Activated T-cell treated with anti-CD3 and anti-CD28 coated beads, Interleukin-2, amount 50 U/mL, for 24 hours (primary cell): ENCODE data around the gene AKR1C1.
"Not testable (repeated sequence)": the region's sequence is repeated elsewhere in the genome, so short reads cannot be mapped to it uniquely, and the experiment has no call there.

Experiments
- DNase-seq: peaks from one replicate; pipeline ENCODE4 v3.0.0-alpha.2; 2020
- H3K27ac Mint-ChIP-seq: 2 replicates; pipeline ENCODE4 v1.8.0; 2020; ENCODE audit warnings: mild to moderate bottlenecking, mixed read lengths
- H3K27me3 Mint-ChIP-seq: 2 replicates; pipeline ENCODE4 v1.8.0; 2020; ENCODE audit warnings: mixed read lengths
- H3K36me3 Mint-ChIP-seq: 2 replicates; pipeline ENCODE4 v1.8.0; 2020; ENCODE audit warnings: low read depth, mixed read lengths
- H3K4me1 Mint-ChIP-seq: 2 replicates; pipeline ENCODE4 v1.8.0; 2020; ENCODE audit warnings: low read depth, mixed read lengths
- H3K4me3 Mint-ChIP-seq: 2 replicates; pipeline ENCODE4 v1.8.0; 2020; ENCODE audit warnings: mild to moderate bottlenecking, moderate library complexity, mixed read lengths
- H3K9me3 Mint-ChIP-seq: 2 replicates; pipeline ENCODE4 v1.8.0; 2020; ENCODE audit warnings: mixed read lengths

The AKR1C1 gene

GRCh38 chr10:4984971-4985594 is 21.9 kb downstream of the AKR1C1 start:
- no peaks in the 10 kb centered on the region for H3K27me3 Mint-ChIP-seq
- no peaks in the 10 kb centered on the region for H3K36me3 Mint-ChIP-seq
- no peak for DNase-seq
- no peak overlapping the region for H3K4me3 Mint-ChIP-seq
- no peak overlapping the region for H3K27ac Mint-ChIP-seq
- H3K9me3 Mint-ChIP-seq: no peaks in the 10 kb centered on the region
- H3K4me1 Mint-ChIP-seq: no peaks in the 10 kb centered on the region

- not testable (repeated sequence) for DNase-seq, H3K4me3 Mint-ChIP-seq, H3K9me3 Mint-ChIP-seq, H3K27me3 Mint-ChIP-seq, H3K4me1 Mint-ChIP-seq, H3K27ac Mint-ChIP-seq, H3K36me3 Mint-ChIP-seq
These were observed 24.9 kb downstream of the AKR1C1 start for GRCh38 chr10:4988000-4988641.

- Mint-ChIP-seq H3K4me3 (no peak overlapping the region), H3K36me3 (no peaks in the 10 kb centered on the region), H3K4me1 (no peaks in the 10 kb centered on the region), H3K27ac (no peak overlapping the region), H3K27me3 (no peaks in the 10 kb centered on the region), H3K9me3 (no peaks in the 10 kb centered on the region)
- DNase-seq: no peak
These were observed 27.0 kb downstream of the AKR1C1 start for GRCh38 chr10:4990217-4990616.

GRCh38 chr10:4991463-4991862 is 28.2 kb downstream of the AKR1C1 start:
- not testable (repeated sequence) for DNase-seq, H3K36me3 Mint-ChIP-seq, H3K4me3 Mint-ChIP-seq, H3K27me3 Mint-ChIP-seq, H3K9me3 Mint-ChIP-seq, H3K27ac Mint-ChIP-seq, H3K4me1 Mint-ChIP-seq

- not testable (repeated sequence) for H3K36me3 Mint-ChIP-seq, DNase-seq, H3K27me3 Mint-ChIP-seq, H3K4me3 Mint-ChIP-seq, H3K27ac Mint-ChIP-seq, H3K9me3 Mint-ChIP-seq, H3K4me1 Mint-ChIP-seq
These were observed 29.3 kb downstream of the AKR1C1 start for GRCh38 chr10:4992564-4992963.

- H3K27me3 Mint-ChIP-seq, H3K4me3 Mint-ChIP-seq, H3K4me1 Mint-ChIP-seq, H3K36me3 Mint-ChIP-seq, DNase-seq, H3K27ac Mint-ChIP-seq, H3K9me3 Mint-ChIP-seq: not testable (repeated sequence)
These were observed 31.0 kb downstream of the AKR1C1 start for GRCh38 chr10:4994260-4994659.

- H3K36me3 Mint-ChIP-seq: no peaks in the 10 kb centered on the region
These were observed 35.5 kb downstream of the AKR1C1 start for GRCh38 chr10:4998671-4999070.

GRCh38 chr10:5002013-5002727 is 39.0 kb downstream of the AKR1C1 start:
- Mint-ChIP-seq H3K4me1 (no peaks in the 10 kb centered on the region), H3K4me3 (no peak overlapping the region), H3K27me3 (peaks cover 4% of the 10 kb centered on the region), H3K27ac (no peak overlapping the region), H3K9me3 (no peaks in the 10 kb centered on the region), H3K36me3 (no peaks in the 10 kb centered on the region)
- DNase-seq: no peak

More at GRCh38 chr10:4998671-4999070, 35.5 kb downstream of the AKR1C1 start:
- Mint-ChIP-seq H3K4me3 (no peak overlapping the region), H3K4me1 (no peaks in the 10 kb centered on the region), H3K27ac (no peak overlapping the region), H3K9me3 (no peaks in the 10 kb centered on the region), H3K27me3 (peaks cover 4% of the 10 kb centered on the region)
- no peak for DNase-seq

GRCh38 chr10:5003127-5004029 is 40.2 kb downstream of the AKR1C1 start, which contains the start of gene AKR1C2:
TSS of gene AKR1C2 (minus strand) at chr10:5003857. CDS start at chr10:5003835, 22 bp downstream.
- H3K36me3 Mint-ChIP-seq, H3K4me3 Mint-ChIP-seq, H3K27ac Mint-ChIP-seq, H3K4me1 Mint-ChIP-seq, H3K9me3 Mint-ChIP-seq, H3K27me3 Mint-ChIP-seq, DNase-seq: not testable (repeated sequence)

- H3K36me3 Mint-ChIP-seq, H3K4me3 Mint-ChIP-seq, H3K27ac Mint-ChIP-seq, DNase-seq, H3K27me3 Mint-ChIP-seq, H3K4me1 Mint-ChIP-seq, H3K9me3 Mint-ChIP-seq: not testable (repeated sequence)
These were observed 40.8 kb downstream of the AKR1C1 start for GRCh38 chr10:5004030-5004385.

GRCh38 chr10:5004501-5004900 is 41.3 kb downstream of the AKR1C1 start:
- H3K27ac Mint-ChIP-seq: not testable (repeated sequence)

GRCh38 chr10:5008857-5009548 is 45.8 kb downstream of the AKR1C1 start:
- not testable (repeated sequence) for H3K27ac Mint-ChIP-seq, H3K4me1 Mint-ChIP-seq, DNase-seq

More at GRCh38 chr10:5004501-5004900, 41.3 kb downstream of the AKR1C1 start:
- not testable (repeated sequence) for H3K4me1 Mint-ChIP-seq, H3K36me3 Mint-ChIP-seq, DNase-seq, H3K27me3 Mint-ChIP-seq, H3K9me3 Mint-ChIP-seq, H3K4me3 Mint-ChIP-seq

GRCh38 chr10:5010043-5010442 is 46.8 kb downstream of the AKR1C1 start:
- H3K9me3 Mint-ChIP-seq: not testable (repeated sequence)

More at GRCh38 chr10:5008857-5009548, 45.8 kb downstream of the AKR1C1 start:
- H3K9me3 Mint-ChIP-seq, H3K36me3 Mint-ChIP-seq, H3K4me3 Mint-ChIP-seq, H3K27me3 Mint-ChIP-seq: not testable (repeated sequence)

GRCh38 chr10:5011392-5011791 is 48.2 kb downstream of the AKR1C1 start:
- not testable (repeated sequence) for H3K36me3 Mint-ChIP-seq, H3K27me3 Mint-ChIP-seq, H3K4me3 Mint-ChIP-seq, DNase-seq, H3K9me3 Mint-ChIP-seq, H3K4me1 Mint-ChIP-seq, H3K27ac Mint-ChIP-seq

More at GRCh38 chr10:5010043-5010442, 46.8 kb downstream of the AKR1C1 start:
- DNase-seq, H3K4me1 Mint-ChIP-seq, H3K27ac Mint-ChIP-seq, H3K4me3 Mint-ChIP-seq, H3K36me3 Mint-ChIP-seq, H3K27me3 Mint-ChIP-seq: not testable (repeated sequence)
